Measurements from ENCODE around the gene PIAS4. TPM values are rescaled to one million over a fixed set of nuclear protein-coding genes. Genes with fewer than 3 reads are reported as not detected.

The PIAS4 gene
- total and polyA plus RNA-seq, 10 of the 15 experiments (the other 5 are each of a cell fraction or from before 2014, with no cell fraction given), result 0.13 to 25.1 (median 11.3) TPM

DNA sequence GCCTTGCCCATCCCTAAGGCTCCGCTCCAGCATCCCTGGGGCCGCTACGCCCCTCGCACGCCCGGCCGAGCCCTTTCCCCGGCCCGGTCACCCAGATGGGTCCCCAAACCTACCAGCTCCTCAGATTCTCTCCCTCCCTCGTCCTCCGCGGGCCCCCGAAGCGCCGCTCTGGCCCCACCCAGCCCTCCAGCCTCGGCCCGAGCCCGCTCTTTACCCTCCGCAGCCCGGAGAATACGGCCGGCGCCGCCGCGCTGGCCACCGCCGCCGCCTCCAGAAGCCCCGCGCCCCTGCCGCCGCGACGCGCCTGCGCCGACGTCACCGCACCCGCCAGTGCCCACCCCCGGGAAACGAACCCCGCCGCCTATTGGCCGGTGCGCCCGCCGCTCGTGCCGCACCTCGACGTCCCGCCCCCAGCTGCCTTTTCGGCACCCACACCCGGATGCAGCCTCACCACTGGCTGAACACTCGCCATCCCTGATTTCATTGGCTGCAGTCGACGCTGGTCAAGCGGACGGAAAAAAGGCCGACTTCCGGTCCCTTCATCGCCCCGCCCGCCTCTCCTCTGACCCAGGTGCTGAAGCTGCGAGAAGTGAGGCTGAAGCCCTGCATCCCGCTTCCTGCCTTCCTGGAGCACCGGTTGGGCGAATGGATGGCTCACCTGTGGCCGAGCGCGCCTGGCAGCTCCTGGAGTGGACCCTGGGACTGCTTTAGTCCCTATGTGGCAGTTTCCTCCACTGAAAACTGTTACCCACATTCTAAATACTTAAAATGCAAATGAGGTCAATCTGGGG lies 36.5 kb upstream of the PIAS4 start, which contains the start of gene DAPK3 (continued):
- TF ChIP-seq, protein P1, sequence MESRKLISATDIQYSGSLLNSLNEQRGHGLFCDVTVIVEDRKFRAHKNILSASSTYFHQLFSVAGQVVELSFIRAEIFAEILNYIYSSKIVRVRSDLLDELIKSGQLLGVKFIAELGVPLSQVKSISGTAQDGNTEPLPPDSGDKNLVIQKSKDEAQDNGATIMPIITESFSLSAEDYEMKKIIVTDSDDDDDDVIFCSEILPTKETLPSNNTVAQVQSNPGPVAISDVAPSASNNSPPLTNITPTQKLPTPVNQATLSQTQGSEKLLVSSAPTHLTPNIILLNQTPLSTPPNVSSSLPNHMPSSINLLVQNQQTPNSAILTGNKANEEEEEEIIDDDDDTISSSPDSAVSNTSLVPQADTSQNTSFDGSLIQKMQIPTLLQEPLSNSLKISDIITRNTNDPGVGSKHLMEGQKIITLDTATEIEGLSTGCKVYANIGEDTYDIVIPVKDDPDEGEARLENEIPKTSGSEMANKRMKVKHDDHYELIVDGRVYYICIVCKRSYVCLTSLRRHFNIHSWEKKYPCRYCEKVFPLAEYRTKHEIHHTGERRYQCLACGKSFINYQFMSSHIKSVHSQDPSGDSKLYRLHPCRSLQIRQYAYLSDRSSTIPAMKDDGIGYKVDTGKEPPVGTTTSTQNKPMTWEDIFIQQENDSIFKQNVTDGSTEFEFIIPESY (IDR thresholded peaks at IDR 0.05), result no peak
- peak; percentile 20; the same call in 1 of the 2 replicates for TF ChIP-seq LARP7 (IDR thresholded peaks at IDR 0.05)
- TF ChIP-seq, protein P2, sequence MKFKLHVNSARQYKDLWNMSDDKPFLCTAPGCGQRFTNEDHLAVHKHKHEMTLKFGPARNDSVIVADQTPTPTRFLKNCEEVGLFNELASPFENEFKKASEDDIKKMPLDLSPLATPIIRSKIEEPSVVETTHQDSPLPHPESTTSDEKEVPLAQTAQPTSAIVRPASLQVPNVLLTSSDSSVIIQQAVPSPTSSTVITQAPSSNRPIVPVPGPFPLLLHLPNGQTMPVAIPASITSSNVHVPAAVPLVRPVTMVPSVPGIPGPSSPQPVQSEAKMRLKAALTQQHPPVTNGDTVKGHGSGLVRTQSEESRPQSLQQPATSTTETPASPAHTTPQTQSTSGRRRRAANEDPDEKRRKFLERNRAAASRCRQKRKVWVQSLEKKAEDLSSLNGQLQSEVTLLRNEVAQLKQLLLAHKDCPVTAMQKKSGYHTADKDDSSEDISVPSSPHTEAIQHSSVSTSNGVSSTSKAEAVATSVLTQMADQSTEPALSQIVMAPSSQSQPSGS (IDR thresholded peaks at IDR 0.05; ENCODE audit: low read length), result no peak
- TF ChIP-seq POLR2A (IDR thresholded peaks at IDR 0.05; ENCODE audit: low read depth, low read length), result peak; percentile 76
- TF ChIP-seq ZBTB40 (IDR thresholded peaks at IDR 0.05; ENCODE audit: borderline replicate concordance), result peak; percentile 92
- peak; percentile 46 for TF ChIP-seq HCFC1 (IDR thresholded peaks at IDR 0.05; ENCODE audit: low read length)
- TF ChIP-seq, protein P3, sequence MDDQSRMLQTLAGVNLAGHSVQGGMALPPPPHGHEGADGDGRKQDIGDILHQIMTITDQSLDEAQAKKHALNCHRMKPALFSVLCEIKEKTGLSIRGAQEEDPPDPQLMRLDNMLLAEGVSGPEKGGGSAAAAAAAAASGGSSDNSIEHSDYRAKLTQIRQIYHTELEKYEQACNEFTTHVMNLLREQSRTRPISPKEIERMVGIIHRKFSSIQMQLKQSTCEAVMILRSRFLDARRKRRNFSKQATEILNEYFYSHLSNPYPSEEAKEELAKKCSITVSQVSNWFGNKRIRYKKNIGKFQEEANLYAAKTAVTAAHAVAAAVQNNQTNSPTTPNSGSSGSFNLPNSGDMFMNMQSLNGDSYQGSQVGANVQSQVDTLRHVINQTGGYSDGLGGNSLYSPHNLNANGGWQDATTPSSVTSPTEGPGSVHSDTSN (IDR thresholded peaks at IDR 0.05; ENCODE audit: insufficient replicate concordance, low read depth, low read length), result peak; percentile 98
- peak; percentile 11; the same call in 1 of the 2 replicates for TF ChIP-seq RUNX3 (IDR thresholded peaks at IDR 0.05; ENCODE audit: low read length)
- 0 out of 2 replicates have a peak, but pooled peaks have one; percentile 27 for TF ChIP-seq IRF4 (IDR thresholded peaks at IDR 0.05; ENCODE audit: low read depth, low read length)
- TF ChIP-seq SMARCA5 (IDR thresholded peaks at IDR 0.05), result peak; percentile 35; the same call in 1 of the 2 replicates
- 0 out of 2 replicates have a peak, but pooled peaks have one; percentile 29 for TF ChIP-seq NFXL1 (IDR thresholded peaks at IDR 0.05; ENCODE audit: borderline replicate concordance)
- TF ChIP-seq TCF3 (IDR thresholded peaks at IDR 0.05; ENCODE audit: borderline replicate concordance, insufficient read depth, low read depth, low read length), result 0 out of 2 replicates have a peak, but pooled peaks have one; percentile 33
- peak; percentile 99 for TF ChIP-seq PKNOX1 (IDR thresholded peaks at IDR 0.05)
- peak; percentile 99 for TF ChIP-seq DPF2 (IDR thresholded peaks at IDR 0.05)
- TF ChIP-seq RBBP5 (conservative IDR thresholded peaks at IDR 0.05), result no peak
- no peak for TF ChIP-seq SUZ12 (IDR thresholded peaks at IDR 0.05; ENCODE audit: unreplicated experiment)
- no peak for TF ChIP-seq MYC (IDR thresholded peaks at IDR 0.05; ENCODE audit: insufficient read depth, insufficient read length, insufficient replicate concordance, low read length, severe bottlenecking)
- 0 out of 2 replicates have a peak, but pooled peaks have one; percentile 17 for TF ChIP-seq YY1 (IDR thresholded peaks at IDR 0.05; ENCODE audit: low read depth, low read length)
- 0 out of 2 replicates have a peak, but pooled peaks have one; percentile 11 for TF ChIP-seq BRCA1 (IDR thresholded peaks at IDR 0.05; ENCODE audit: low read depth, low read length)
- TF ChIP-seq CBX5 (IDR thresholded peaks at IDR 0.05; ENCODE audit: low read depth), result no peak
- no peak; the same call in 1 of the 2 replicates for TF ChIP-seq NR2F1 (conservative IDR thresholded peaks at IDR 0.05)
